NCI-H524 treated with DMSO at 0.1 percent for 48 hours (cell line): ENCODE results near the gene UNC45A.
"Not testable (repeated sequence)": the region's sequence is repeated elsewhere in the genome, so short reads cannot be mapped to it uniquely, and the experiment has no call there.

ENCODE experiments used
- DNase-seq: peaks from one replicate; lab custom pipeline; 2025; lab: John Stamatoyannopoulos, UW

The UNC45A gene

GRCh38 chr15:90918034-90918788 lies 16.9 kb upstream of the UNC45A start:
- DNase-seq: no peak

- no peak for DNase-seq
Observed at GRCh38 chr15:90918835-90919234, 16.2 kb upstream of the UNC45A start.

- DNase-seq: no peak
Observed at GRCh38 chr15:90921887-90922286, 13.2 kb upstream of the UNC45A start.

GRCh38 chr15:90922712-90923322 lies 12.3 kb upstream of the UNC45A start:
- DNase-seq: not testable (repeated sequence)

GRCh38 chr15:90924375-90924774 lies 10.7 kb upstream of the UNC45A start:
- no peak for DNase-seq

GRCh38 chr15:90926766-90927165 lies 8.3 kb upstream of the UNC45A start:
- DNase-seq: not testable (repeated sequence)

- not testable (repeated sequence) for DNase-seq
Observed at GRCh38 chr15:90928106-90928505, 7.0 kb upstream of the UNC45A start.

- DNase-seq: no peak
Observed at GRCh38 chr15:90929246-90930019, 5.7 kb upstream of the UNC45A start.

GRCh38 chr15:90930861-90931574 lies 4.1 kb upstream of the UNC45A start:
- DNase-seq: peak; percentile 87

GRCh38 chr15:90931575-90931827 lies 3.6 kb upstream of the UNC45A start:
- DNase-seq: peak; percentile 60

- DNase-seq: peak; percentile 45
Observed at GRCh38 chr15:90931828-90932659, 3.0 kb upstream of the UNC45A start, which contains the start of gene HDDC3. Gene HDDC3 (minus strand): TSS chr15:90932549. CDS start chr15:90932540, 9 bp downstream.

GRCh38 chr15:90932660-90932991 lies 2.5 kb upstream of the UNC45A start:
- DNase-seq: no peak

GRCh38 chr15:90933301-90933700 lies 1.8 kb upstream of the UNC45A start:
- no peak for DNase-seq

GRCh38 chr15:90934256-90934948 lies 683 bp upstream of the UNC45A start:
- DNase-seq: peak; percentile 64

- no peak for DNase-seq
Observed at GRCh38 chr15:90936823-90937222, 1.7 kb downstream of the UNC45A start.

- DNase-seq: no peak
Observed at GRCh38 chr15:90938261-90938660, 3.2 kb downstream of the UNC45A start.

GRCh38 chr15:90939756-90940155 lies 4.7 kb downstream of the UNC45A start:
- no peak for DNase-seq

- DNase-seq: no peak
Observed at GRCh38 chr15:90941038-90941437, 6.0 kb downstream of the UNC45A start.

GRCh38 chr15:90942354-90943120 lies 7.5 kb downstream of the UNC45A start:
- no peak for DNase-seq

GRCh38 chr15:90945091-90945490 lies 10.0 kb downstream of the UNC45A start:
- no peak for DNase-seq
